GM18907 (cell line): ENCODE results near the gene COMMD9.
"Not testable (repeated sequence)": the region's sequence is repeated elsewhere in the genome, so short reads cannot be mapped to it uniquely, and the experiment has no call there.

Experiments used
- ATAC-seq: cut with Tn5 transposase; IDR thresholded peaks from one replicate; pipeline ENCODE4 v1.9.1; 2021; ENCODE audit warnings: mild to moderate bottlenecking, moderate library complexity; ENCODE audit not compliant: unreplicated experiment

The COMMD9 gene

GRCh38 chr11:36289226-36289852 is at the start of gene COMMD9:
Gene COMMD9, minus strand, starts transcription at chr11:36289424. Its CDS starts 12 bp downstream, at chr11:36289412.
- peak; percentile 99 for ATAC-seq

- ATAC-seq = no peak
These were observed 44.7 kb upstream of the COMMD9 start for GRCh38 chr11:36333897-36334296.

- no peak for ATAC-seq
These were observed 44.2 kb upstream of the COMMD9 start for GRCh38 chr11:36333468-36333867.

GRCh38 chr11:36330411-36330810 is 41.2 kb upstream of the COMMD9 start:
- no peak for ATAC-seq

GRCh38 chr11:36328966-36329673 is 39.9 kb upstream of the COMMD9 start:
- ATAC-seq = no peak

- ATAC-seq = peak; percentile 81
These were observed 37.5 kb upstream of the COMMD9 start for GRCh38 chr11:36326524-36327419.

- not testable (repeated sequence) for ATAC-seq
These were observed 36.2 kb upstream of the COMMD9 start for GRCh38 chr11:36325403-36325802.

GRCh38 chr11:36324956-36325355 is 35.7 kb upstream of the COMMD9 start:
- not testable (repeated sequence) for ATAC-seq

GRCh38 chr11:36317992-36318391 is 28.8 kb upstream of the COMMD9 start:
- ATAC-seq = no peak

- no peak for ATAC-seq
These were observed 26.8 kb upstream of the COMMD9 start for GRCh38 chr11:36316049-36316448.

GRCh38 chr11:36314434-36314767 is 25.2 kb upstream of the COMMD9 start:
- no peak for ATAC-seq

- ATAC-seq = peak; percentile 81
These were observed 24.7 kb upstream of the COMMD9 start for GRCh38 chr11:36313750-36314433.

GRCh38 chr11:36312611-36313472 is 23.6 kb upstream of the COMMD9 start:
- no peak for ATAC-seq

GRCh38 chr11:36311926-36312595 is 22.8 kb upstream of the COMMD9 start:
- no peak for ATAC-seq

GRCh38 chr11:36309779-36310178 is 20.6 kb upstream of the COMMD9 start:
- no peak for ATAC-seq

- no peak for ATAC-seq
These were observed 19.4 kb upstream of the COMMD9 start for GRCh38 chr11:36308577-36308976.

- ATAC-seq = no peak
These were observed 17.7 kb upstream of the COMMD9 start for GRCh38 chr11:36306888-36307287.

- no peak for ATAC-seq
These were observed 15.8 kb upstream of the COMMD9 start for GRCh38 chr11:36305047-36305446.

- no peak for ATAC-seq
These were observed 15.1 kb upstream of the COMMD9 start for GRCh38 chr11:36304351-36304750.

GRCh38 chr11:36300650-36301049 is 11.4 kb upstream of the COMMD9 start:
- ATAC-seq = no peak
